Osteoblast (primary cell): ENCODE data around the gene FARSB. TPM values are rescaled to one million over a fixed set of nuclear protein-coding genes. Genes with fewer than 3 reads are reported as not detected.

Experiments used
- DNase-seq: peaks from one replicate; pipeline ENCODE4 v3.0.0; 2011; ENCODE audit warnings: low spot score, mixed read lengths; ENCODE audit not compliant: insufficient read length; ENCODE audit errors: missing footprints
- H2AFZ ChIP-seq: 2 replicates; pipeline ENCODE4 v1.6.0; 2011; ENCODE audit warnings: mild to moderate bottlenecking, low read length
- H3K27ac ChIP-seq: 2 replicates; pipeline ENCODE4 v1.5.1; 2011; ENCODE audit warnings: mild to moderate bottlenecking, low read depth, low read length, moderate library complexity
- H3K27me3 ChIP-seq: 2 replicates; pipeline ENCODE4 v1.6.0; 2012; ENCODE audit warnings: mild to moderate bottlenecking, control low read depth, inconsistent platforms, low read length, moderate library complexity; ENCODE audit not compliant: insufficient read depth
- H3K36me3 ChIP-seq: 2 replicates; pipeline ENCODE4 v1.5.1; 2011; ENCODE audit warnings: mild to moderate bottlenecking, low read length, control low read depth, moderate library complexity; ENCODE audit not compliant: insufficient read depth
- H3K4me1 ChIP-seq: 2 replicates; pipeline ENCODE4 v1.5.1; 2011; ENCODE audit warnings: mild to moderate bottlenecking, low read length, control low read depth, moderate library complexity; ENCODE audit not compliant: insufficient read depth
- H3K4me2 ChIP-seq: 2 replicates; pipeline ENCODE4 v1.6.0; 2011; ENCODE audit warnings: mild to moderate bottlenecking, low read length; ENCODE audit not compliant: insufficient read depth
- H3K4me3 ChIP-seq: fragments of 200-600 bp; sonication (generic); 3 replicates; pipeline ENCODE4 v1.5.1; 2012; ENCODE audit warnings: mild to moderate bottlenecking, low read length, inconsistent platforms; ENCODE audit not compliant: insufficient read depth
- H3K79me2 ChIP-seq: 2 replicates; pipeline ENCODE4 v1.6.0; 2012; ENCODE audit warnings: mild to moderate bottlenecking, low read length, control low read depth, inconsistent platforms; ENCODE audit not compliant: insufficient read depth
- H3K9me3 ChIP-seq: 2 replicates; pipeline ENCODE4 v1.5.1; 2011; ENCODE audit warnings: low read depth, low read length, control low read depth
- H4K20me1 ChIP-seq: 2 replicates; pipeline ENCODE4 v1.6.0; 2012; ENCODE audit warnings: mild to moderate bottlenecking, low read length, control low read depth; ENCODE audit not compliant: insufficient read depth
- total RNA-seq: library from RNA; depleted of rRNA; stranded (reverse); fragments of >200 nt; gene quantifications from 2 replicates; pipeline ENCODE4 v1.2.3, GENCODE V29; 2012
- TF ChIP-seq, protein P1 (sequence below): IDR thresholded peaks from 2 replicates; pipeline ENCODE4 v1.5.1; 2011; ENCODE audit warnings: mild to moderate bottlenecking, low read depth, low read length, moderate library complexity; ENCODE audit errors: extremely low read depth

FARSB gene
- total RNA-seq, 1 donor: 15.2 TPM

DNA sequence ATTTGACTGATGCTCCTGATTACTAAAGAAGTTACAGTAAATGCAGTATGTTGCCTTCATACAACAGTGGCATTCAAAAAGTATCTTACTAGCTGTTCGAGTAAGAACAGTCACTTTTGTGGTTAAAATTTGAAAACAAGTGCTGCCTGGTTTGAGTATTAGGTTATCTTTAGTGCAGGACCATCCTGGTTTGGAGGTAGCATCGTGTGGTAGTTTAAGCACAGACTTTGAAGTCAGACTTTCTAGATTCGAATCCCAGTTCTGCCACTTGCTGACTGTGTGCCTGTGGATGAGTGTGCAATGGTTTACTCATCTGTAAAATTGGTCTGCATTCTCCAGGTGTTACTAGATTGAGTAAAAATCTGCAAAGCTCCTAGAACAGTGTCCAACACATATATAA, 134.8 kb downstream of the FARSB start:
- no peaks in the 10 kb centered on the region for H3K36me3 ChIP-seq
- no peaks in the 10 kb centered on the region for H3K79me2 ChIP-seq
- no peak overlapping the region for H3K27ac ChIP-seq
- TF ChIP-seq, protein P1, sequence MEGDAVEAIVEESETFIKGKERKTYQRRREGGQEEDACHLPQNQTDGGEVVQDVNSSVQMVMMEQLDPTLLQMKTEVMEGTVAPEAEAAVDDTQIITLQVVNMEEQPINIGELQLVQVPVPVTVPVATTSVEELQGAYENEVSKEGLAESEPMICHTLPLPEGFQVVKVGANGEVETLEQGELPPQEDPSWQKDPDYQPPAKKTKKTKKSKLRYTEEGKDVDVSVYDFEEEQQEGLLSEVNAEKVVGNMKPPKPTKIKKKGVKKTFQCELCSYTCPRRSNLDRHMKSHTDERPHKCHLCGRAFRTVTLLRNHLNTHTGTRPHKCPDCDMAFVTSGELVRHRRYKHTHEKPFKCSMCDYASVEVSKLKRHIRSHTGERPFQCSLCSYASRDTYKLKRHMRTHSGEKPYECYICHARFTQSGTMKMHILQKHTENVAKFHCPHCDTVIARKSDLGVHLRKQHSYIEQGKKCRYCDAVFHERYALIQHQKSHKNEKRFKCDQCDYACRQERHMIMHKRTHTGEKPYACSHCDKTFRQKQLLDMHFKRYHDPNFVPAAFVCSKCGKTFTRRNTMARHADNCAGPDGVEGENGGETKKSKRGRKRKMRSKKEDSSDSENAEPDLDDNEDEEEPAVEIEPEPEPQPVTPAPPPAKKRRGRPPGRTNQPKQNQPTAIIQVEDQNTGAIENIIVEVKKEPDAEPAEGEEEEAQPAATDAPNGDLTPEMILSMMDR: no peak
- no peak overlapping the region for H3K4me3 ChIP-seq
- H3K27me3 ChIP-seq: peaks cover 3% of the 10 kb centered on the region
- DNase-seq: no peak
- H3K4me1 ChIP-seq: peaks cover 5% of the 10 kb centered on the region
- no peak overlapping the region for H2AFZ ChIP-seq
- H3K4me2 ChIP-seq: no peak overlapping the region
- no peaks in the 10 kb centered on the region for H4K20me1 ChIP-seq
- no peaks in the 10 kb centered on the region for H3K9me3 ChIP-seq

Other genes with a start within 250 kb of the FARSB start
- gene SGPP2, start 231.5 kb downstream of the FARSB start, total RNA-seq: not detected in 2 replicates
- gene MOGAT1, start 15.6 kb upstream of the FARSB start, total RNA-seq: not detected in 2 replicates
- gene ACSL3, start 204.9 kb upstream of the FARSB start, total RNA-seq: 166 and 170 TPM in 2 replicates